K562 (cell line): ENCODE measurements around the gene GRIN2D. TPM values are rescaled to one million over a fixed set of nuclear protein-coding genes. Genes with fewer than 3 reads are reported as not detected.

Experiments
- ATAC-seq: fragments of 200-7000 bp; cut with Tn5 transposase; 3 replicates; pipeline ENCODE4 v1.9.1; 2020; ENCODE audit warnings: moderate library complexity
- BruUV-seq: library from RNA; stranded (reverse); fragments of 400-500 nt; replicated peaks from 2 replicates; lab custom pipeline; 2021; lab: Mats Ljungman, UMichigan
- CTCF ChIA-PET: fragments of 300-600 bp; formaldehyde crosslinking; extraction: SDS; loops from one replicate; lab custom pipeline; 2021; ENCODE audit warnings: low intra/inter-chr PET ratio; lab: Yijun Ruan, JAX
- POLR2A ChIA-PET: fragments of 300-600, 350-650 bp; sonication (Branson Sonifier 250); formaldehyde crosslinking; extraction: SDS; loops from one replicate; lab custom pipeline; 2021; ENCODE audit warnings: antibody characterized with exemption, inconsistent platforms; lab: Yijun Ruan, JAX
- DNase-seq, 4 experiments: peaks; one replicate each; pipeline versions ENCODE4 v3.0.0 to v3.0.0-alpha.2; 2011 to 2018; ENCODE audit warnings: low spot score in 3 of 4, mixed read lengths in 3 of 4; ENCODE audit errors: extremely low read depth in 1 of 4
- FAIRE-seq: peaks from 2 replicates; lab custom pipeline; 2011; peaks lifted over from hg19 to GRCh38; lab: Jason Lieb, UNC
- H2AFZ ChIP-seq: 2 replicates; pipeline ENCODE4 v1.6.0; 2011; ENCODE audit warnings: low read depth, low read length, control low read depth, inconsistent platforms
- H3K27ac ChIP-seq: fragments of 200-600 bp; 3 replicates; pipeline ENCODE4 v1.8.0; 2011; ENCODE audit warnings: low read depth, mild to moderate bottlenecking, control low read depth, inconsistent platforms, low read length, moderate library complexity, mixed read lengths; ENCODE audit errors: extremely low read depth
- H3K27me3 ChIP-seq, 2 experiments: fragments of 300-600 bp in 1 of 2; 2 replicates in 1 of 2; 3 replicates in 1 of 2; pipeline versions ENCODE4 v1.6.0 to v1.8.0; 2011; ENCODE audit warnings: inconsistent platforms in 2 of 2, low read length in 2 of 2, mild to moderate bottlenecking in 1 of 2, mixed read lengths in 1 of 2, moderate library complexity in 1 of 2; ENCODE audit not compliant: control insufficient read depth in 2 of 2, insufficient read depth in 2 of 2
- H3K36me3 ChIP-seq: fragments of 300-600 bp; 3 replicates; pipeline ENCODE4 v1.8.0; 2011; ENCODE audit warnings: mild to moderate bottlenecking, low read length, inconsistent platforms; ENCODE audit not compliant: control insufficient read depth, insufficient read depth
- H3K4me1 ChIP-seq, 2 experiments: fragments of 200-600 bp in 1 of 2; replicated peaks in 1 of 2; 2 replicates in 1 of 2; 3 replicates in 1 of 2; pipeline versions ENCODE4 v1.5.1 to v1.8.0; 2011; ENCODE audit warnings: inconsistent platforms in 2 of 2, low read length in 2 of 2, mild to moderate bottlenecking in 1 of 2, mixed read lengths in 1 of 2, moderate library complexity in 1 of 2; ENCODE audit not compliant: control insufficient read depth in 2 of 2, insufficient read depth in 2 of 2
- H3K4me2 ChIP-seq: 2 replicates; pipeline ENCODE4 v1.6.1; 2011; ENCODE audit warnings: low read length, control low read depth, inconsistent platforms, mixed read lengths; ENCODE audit not compliant: insufficient read depth
- H3K4me3 ChIP-seq: fragments of 200-600 bp; sonication (generic), shearing (Covaris generic); 2 replicates; pipeline ENCODE4 v1.5.1; 2016; ENCODE audit warnings: control low read depth, inconsistent platforms
- H3K79me2 ChIP-seq: fragments of 200-600 bp; 3 replicates; pipeline ENCODE4 v1.8.0; 2011; ENCODE audit warnings: low read length, inconsistent platforms; ENCODE audit not compliant: control insufficient read depth, insufficient read depth
- H3K9ac ChIP-seq, 2 experiments: 2 replicates each; pipeline versions ENCODE4 v1.6.0 to v1.6.1; 2011; ENCODE audit warnings: low read depth in 2 of 2, low read length in 2 of 2, control low read depth in 1 of 2, inconsistent platforms in 1 of 2, mild to moderate bottlenecking in 1 of 2, mixed read lengths in 1 of 2; ENCODE audit not compliant: insufficient read depth in 1 of 2
- H3K9me1 ChIP-seq: one replicate; pipeline ENCODE4 v1.6.0; 2011; ENCODE audit warnings: inconsistent platforms, mild to moderate bottlenecking, low read length, moderate library complexity; ENCODE audit not compliant: control insufficient read depth, insufficient read depth
- H3K9me3 ChIP-seq: replicated peaks from 2 replicates; pipeline ENCODE4 v1.5.1; 2011; ENCODE audit warnings: low read depth, low read length, inconsistent platforms; ENCODE audit not compliant: control insufficient read depth, insufficient read depth
- H4K20me1 ChIP-seq: replicated peaks from 2 replicates; pipeline ENCODE4 v1.6.1; 2011; ENCODE audit warnings: low read length, inconsistent platforms, mixed read lengths; ENCODE audit not compliant: control insufficient read depth, insufficient read depth
- CBX8 ChIP-seq: fragments of 200-600 bp; sonication (generic); IDR thresholded peaks from 2 replicates; pipeline ENCODE4 v1.6.1; 2012; ENCODE audit warnings: borderline replicate concordance, mixed run types, low read depth, mild to moderate bottlenecking, moderate library complexity, mixed read lengths, low read length, control low read depth, inconsistent platforms; ENCODE audit not compliant: poor library complexity, severe bottlenecking; ENCODE audit errors: extremely low read depth
- OTX1 ChIP-seq: fragments of 450-650 bp; formaldehyde crosslinking; IDR thresholded peaks from 2 replicates; pipeline ENCODE4 v1.4.0; 2022; ENCODE audit warnings: mild to moderate bottlenecking
- RBM22 ChIP-seq: fragments of 200-400 bp; formaldehyde crosslinking; IDR thresholded peaks from 2 replicates; pipeline ENCODE4 v1.6.1; 2018; ENCODE audit warnings: low read length, low read depth; ENCODE audit not compliant: poor library complexity, severe bottlenecking
- SIN3B ChIP-seq: fragments of 450-650 bp; IDR thresholded peaks from 2 replicates; pipeline ENCODE4 v1.6.1; 2017; ENCODE audit warnings: low read depth, mild to moderate bottlenecking, moderate library complexity
- TCF3 ChIP-seq: sonication (generic); formaldehyde crosslinking; IDR thresholded peaks from 2 replicates; pipeline ENCODE4 v1.4.0; 2020; ENCODE audit warnings: mild to moderate bottlenecking, missing genetic modification reagents
- ZBTB8A ChIP-seq: fragments of 450-650 bp; IDR thresholded peaks from 2 replicates; pipeline ENCODE4 v1.6.1; 2018; ENCODE audit warnings: mild to moderate bottlenecking, moderate library complexity; ENCODE audit not compliant: partially characterized antibody
- ZNF184 ChIP-seq: sonication (generic); formaldehyde crosslinking; IDR thresholded peaks from 2 replicates; pipeline ENCODE4 v1.5.0; 2020; ENCODE audit warnings: missing genetic modification reagents
- ZNF324 ChIP-seq: fragments of 250-450 bp; sonication (Bioruptor Pico); IDR thresholded peaks from 2 replicates; pipeline ENCODE4 v1.4.0; 2020; ENCODE audit warnings: mild to moderate bottlenecking
- WGBS: fragments of 100-300 bp; shearing (Covaris generic); methylation state at CpG from one replicate; pipeline ENCODE4 v1.1.6; 2016; ENCODE audit warnings: low coverage, mixed read lengths; ENCODE audit not compliant: insufficient coverage; ENCODE audit errors: missing lambda C conversion rate; 5-methylcytosine and 5-hydroxymethylcytosine counted together
- in situ Hi-C: fragments of 300-500 bp; cut with MboI; formaldehyde crosslinking; loops from 4 replicates; pipeline ENCODE4 v1.15.0; 2018; ENCODE audit warnings: inconsistent platforms, mixed read lengths
- intact Hi-C: fragments of 100-400 bp; cut with micrococcal nuclease; formaldehyde crosslinking; loops from 2 replicates; pipeline ENCODE4 v1.14.2; 2022
- polyA plus RNA-seq, 8 experiments: library from polyadenylated mRNA; depleted of rRNA in 4 of 8; stranded (reverse) in 5 of 8; unstranded in 3 of 8; fragments of >200 nt; fragmentation: Nextera tagmentation in 2 of 8; fragmentation: Illumina TruSeq in 1 of 8; extraction: Ambion mirVana in 2 of 8; extraction: Trizol in 1 of 8; gene quantifications; 2 replicates each; pipeline versions ENCODE4 v1.2.1 to v1.2.3, GENCODE V29; 2011 to 2014; ENCODE audit warnings: inconsistent platforms in 1 of 8, missing spikeins in 1 of 8
- total RNA-seq, 7 experiments: library from RNA; depleted of rRNA in 6 of 7; stranded (reverse); fragments of >200 nt in 6 of 7; fragmentation: Illumina TruSeq in 2 of 7; extraction: Trizol in 2 of 7; gene quantifications; 2 replicates each; pipeline versions ENCODE4 v1.2.1 to v1.2.3, GENCODE V29; 2011 to 2021; ENCODE audit warnings: low replicate concordance in 1 of 7
- TF ChIP-seq, protein P1 (sequence below): fragments of 450-650 bp; conservative IDR thresholded peaks from 2 replicates; pipeline ENCODE4 v1.6.1; 2016; ENCODE audit warnings: missing genetic modification characterization, low read depth, mild to moderate bottlenecking, control low read depth, missing compliant biosample characterization

GRIN2D gene
- total and polyA plus RNA-seq, 9 of the 15 experiments (the other 6 are each of a cell fraction or from before 2014, with no cell fraction given): 0.32 to 31.5 (median 1.8) TPM

DNA sequence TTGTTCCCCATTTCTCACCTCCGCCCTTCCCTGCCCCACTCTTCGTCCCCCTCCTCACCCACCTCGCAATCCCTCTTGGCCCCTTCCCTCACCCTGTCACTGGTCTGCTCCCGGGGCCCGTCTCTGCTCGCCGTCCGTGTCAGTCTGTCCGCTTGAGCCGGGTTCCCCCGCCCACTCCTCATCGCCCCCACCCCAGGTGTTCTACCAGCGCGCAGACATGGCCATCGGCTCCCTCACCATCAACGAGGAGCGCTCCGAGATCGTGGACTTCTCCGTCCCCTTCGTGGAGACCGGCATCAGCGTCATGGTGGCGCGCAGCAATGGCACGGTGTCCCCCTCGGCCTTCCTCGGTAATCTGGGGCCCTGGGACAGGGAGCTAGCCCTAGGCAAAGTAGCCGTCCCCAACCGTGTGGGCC lies 22.3 kb downstream of the GRIN2D start:
- Histone ChIP-seq H3K4me2 (no peak overlapping the region), H3K36me3 (peaks cover 50% of the 10 kb centered on the region; the same call in 2 of the 3 replicates), H3K27ac (no peak overlapping the region), H3K79me2 (0 out of 3 replicates have a peak, but pooled peaks cover 2% of the 10 kb centered on the region), H3K27me3 (no peaks in the 10 kb centered on the region), H3K9me1 (no peaks in the 10 kb centered on the region), H3K4me1 (peaks cover 17 to 44% of the 10 kb centered on the region in 2 experiments), H3K9me3 (no peaks in the 10 kb centered on the region), H4K20me1 (no peaks in the 10 kb centered on the region; the same call in 1 of the 2 replicates), H2AFZ (no peak overlapping the region), H3K9ac (peak overlapping the region in 1 of 2 experiments; percentile 41; a peak in 2 of 4 replicates), H3K4me3 (no peak overlapping the region)
- POLR2A ChIA-PET: interaction anchor here (0.5 to 1.1 kb wide), 2 partner anchors 12 to 65 kb away, joined by 3 to 4 read pairs; no protein-coding TSS in a partner anchor
- no peak for TF ChIP-seq SIN3B
- TF ChIP-seq ZBTB8A: no peak
- TF ChIP-seq ZNF184 (CRISPR knock-in tag): no peak
- no peak for TF ChIP-seq CBX8
- no peak for TF ChIP-seq TCF3 (CRISPR knock-in tag)
- TF ChIP-seq OTX1 (CRISPR knock-in tag): 0 out of 2 replicates have a peak, but pooled peaks have one; percentile 57
- peak; percentile 44 for TF ChIP-seq RBM22
- no peak for TF ChIP-seq ZNF324 (CRISPR knock-in tag)
- TF ChIP-seq, protein P1, sequence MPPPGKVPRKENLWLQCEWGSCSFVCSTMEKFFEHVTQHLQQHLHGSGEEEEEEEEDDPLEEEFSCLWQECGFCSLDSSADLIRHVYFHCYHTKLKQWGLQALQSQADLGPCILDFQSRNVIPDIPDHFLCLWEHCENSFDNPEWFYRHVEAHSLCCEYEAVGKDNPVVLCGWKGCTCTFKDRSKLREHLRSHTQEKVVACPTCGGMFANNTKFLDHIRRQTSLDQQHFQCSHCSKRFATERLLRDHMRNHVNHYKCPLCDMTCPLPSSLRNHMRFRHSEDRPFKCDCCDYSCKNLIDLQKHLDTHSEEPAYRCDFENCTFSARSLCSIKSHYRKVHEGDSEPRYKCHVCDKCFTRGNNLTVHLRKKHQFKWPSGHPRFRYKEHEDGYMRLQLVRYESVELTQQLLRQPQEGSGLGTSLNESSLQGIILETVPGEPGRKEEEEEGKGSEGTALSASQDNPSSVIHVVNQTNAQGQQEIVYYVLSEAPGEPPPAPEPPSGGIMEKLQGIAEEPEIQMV (tag): no peak
- BruUV-seq: no TSS peak
- FAIRE-seq (no peak), ATAC-seq (no peak), DNase-seq (no peak)
- intact Hi-C loops: no loop called here
- in situ Hi-C loops: no loop called here
- WGBS: 91% methylated on average over 20 of the region's 30 CpGs
- CTCF ChIA-PET: no interaction called here
